HepG2 (cell line): ENCODE results near the gene NEURL1B.

Source experiments
- CHD2 ChIP-seq: IDR thresholded peaks from 2 replicates; pipeline ENCODE4 v1.6.1; 2011; ENCODE audit warnings: low read depth, low read length, improper control_type of control experiment
- FOSL1 ChIP-seq: sonication (generic); formaldehyde crosslinking; IDR thresholded peaks from 2 replicates; pipeline ENCODE4 v1.9.0; 2021; ENCODE audit warnings: missing genetic modification reagents, borderline replicate concordance
- MNT ChIP-seq: fragments of 450-650 bp; IDR thresholded peaks from 2 replicates; pipeline ENCODE4 v1.6.1; 2016
- MYPOP ChIP-seq: sonication (generic); formaldehyde crosslinking; IDR thresholded peaks from 2 replicates; pipeline ENCODE4 v1.8.1; 2023; ENCODE audit warnings: mild to moderate bottlenecking, moderate library complexity, missing genetic modification reagents
- PAX8 ChIP-seq: sonication (generic); formaldehyde crosslinking; IDR thresholded peaks from 2 replicates; pipeline ENCODE4 v1.8.0; 2022; ENCODE audit warnings: mild to moderate bottlenecking, missing genetic modification reagents, borderline replicate concordance
- SRSF1 ChIP-seq: fragments of 200-400 bp; formaldehyde crosslinking; optimal IDR thresholded peaks from 2 replicates; pipeline ENCODE3; 2017; ENCODE audit warnings: mild to moderate bottlenecking, low read depth, low read length, moderate library complexity
- SUZ12 ChIP-seq: fragments of 150-350 bp; IDR thresholded peaks from 2 replicates; pipeline ENCODE4 v1.6.1; 2014; ENCODE audit warnings: low read depth, low read length
- ZNF138 ChIP-seq: sonication (generic); formaldehyde crosslinking; IDR thresholded peaks from 2 replicates; pipeline ENCODE4 v1.5.0; 2020; ENCODE audit warnings: mild to moderate bottlenecking, low read depth, missing genetic modification reagents

GRCh38 chr5:172666251-172666650 lies 25.2 kb downstream of the NEURL1B start:
- TF ChIP-seq MYPOP (CRISPR knock-in tag) (no peak), MNT (no peak), PAX8 (CRISPR knock-in tag) (no peak), SRSF1 (no peak), SUZ12 (no peak), CHD2 (no peak), ZNF138 (CRISPR knock-in tag) (no peak), FOSL1 (CRISPR knock-in tag) (no peak)
